ENCODE results near the gene NALCN. TPM values are rescaled to one million over a fixed set of nuclear protein-coding genes. Genes with fewer than 3 reads are reported as not detected.

NALCN gene
- total and polyA plus RNA-seq, 8 donors: 0.51 to 5.1 (median 2.0) TPM

GRCh38 chr13:101202590-101202989, 213.7 kb downstream of the NALCN start:
- no peaks in the 10 kb centered on the region for H3K4me1 ChIP-seq
- H3K27ac ChIP-seq: no peak overlapping the region
- H3K27me3 ChIP-seq: no peaks in the 10 kb centered on the region
- intact Hi-C loops (cut with DNase I): no loop called here
- no peak overlapping the region for H3K4me3 ChIP-seq
- TF ChIP-seq, protein P1, sequence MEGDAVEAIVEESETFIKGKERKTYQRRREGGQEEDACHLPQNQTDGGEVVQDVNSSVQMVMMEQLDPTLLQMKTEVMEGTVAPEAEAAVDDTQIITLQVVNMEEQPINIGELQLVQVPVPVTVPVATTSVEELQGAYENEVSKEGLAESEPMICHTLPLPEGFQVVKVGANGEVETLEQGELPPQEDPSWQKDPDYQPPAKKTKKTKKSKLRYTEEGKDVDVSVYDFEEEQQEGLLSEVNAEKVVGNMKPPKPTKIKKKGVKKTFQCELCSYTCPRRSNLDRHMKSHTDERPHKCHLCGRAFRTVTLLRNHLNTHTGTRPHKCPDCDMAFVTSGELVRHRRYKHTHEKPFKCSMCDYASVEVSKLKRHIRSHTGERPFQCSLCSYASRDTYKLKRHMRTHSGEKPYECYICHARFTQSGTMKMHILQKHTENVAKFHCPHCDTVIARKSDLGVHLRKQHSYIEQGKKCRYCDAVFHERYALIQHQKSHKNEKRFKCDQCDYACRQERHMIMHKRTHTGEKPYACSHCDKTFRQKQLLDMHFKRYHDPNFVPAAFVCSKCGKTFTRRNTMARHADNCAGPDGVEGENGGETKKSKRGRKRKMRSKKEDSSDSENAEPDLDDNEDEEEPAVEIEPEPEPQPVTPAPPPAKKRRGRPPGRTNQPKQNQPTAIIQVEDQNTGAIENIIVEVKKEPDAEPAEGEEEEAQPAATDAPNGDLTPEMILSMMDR (IDR thresholded peaks at IDR 0.05): no peak
- WGBS, 2 donors: 67 to 70% methylated on average over 6 of the region's 6 CpGs
- H3K9me3 ChIP-seq: no peaks in the 10 kb centered on the region
- ATAC-seq (no peak), DNase-seq (no peak), FAIRE-seq (no peak)
- H3K36me3 ChIP-seq: no peaks in the 10 kb centered on the region

DNA sequence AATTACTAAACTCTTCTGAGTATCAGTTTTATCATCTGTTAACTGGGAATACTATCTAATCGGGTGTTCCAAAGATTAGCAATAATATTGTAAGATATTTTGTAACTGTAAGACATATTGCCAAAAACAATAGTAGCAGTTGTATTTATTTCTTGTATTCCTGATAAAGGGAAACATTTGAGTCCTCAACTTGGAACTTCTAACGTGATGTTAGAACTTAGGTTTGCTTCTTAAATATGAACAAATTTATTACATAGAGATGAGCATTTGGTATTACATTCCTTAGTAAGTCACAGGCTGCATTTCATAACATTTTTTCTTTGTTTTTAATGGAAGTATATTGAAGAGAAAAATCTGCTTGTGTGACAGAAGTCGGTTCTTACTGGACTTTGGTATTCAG, 225.3 kb downstream of the NALCN start:
- H3K27ac ChIP-seq: no peak overlapping the region
- TF ChIP-seq, protein P1 (IDR thresholded peaks at IDR 0.05): no peak
- no peaks in the 10 kb centered on the region for H3K36me3 ChIP-seq
- H3K4me3 ChIP-seq: no peak overlapping the region
- FAIRE-seq: no peak
- ATAC-seq: no peak
- no peaks in the 10 kb centered on the region for H3K27me3 ChIP-seq
- DNase-seq: no peak
- H3K9me3 ChIP-seq: no peaks in the 10 kb centered on the region
- H3K4me1 ChIP-seq: no peaks in the 10 kb centered on the region
- intact Hi-C loops (cut with DNase I): no loop called here
- 69 to 72% methylated on average over 3 of the region's 3 CpGs for WGBS, 2 donors

GRCh38 chr13:101190337-101190736, 226.0 kb downstream of the NALCN start:
- no peaks in the 10 kb centered on the region for H3K36me3 ChIP-seq
- H3K27me3 ChIP-seq: no peaks in the 10 kb centered on the region
- no peak for FAIRE-seq
- H3K9me3 ChIP-seq: no peaks in the 10 kb centered on the region
- H3K4me3 ChIP-seq: no peak overlapping the region
- TF ChIP-seq, protein P1 (IDR thresholded peaks at IDR 0.05): no peak
- H3K27ac ChIP-seq: no peak overlapping the region
- no peak for DNase-seq
- no peaks in the 10 kb centered on the region for H3K4me1 ChIP-seq
- WGBS, 2 donors: 87 to 89% methylated on average over 3 of the region's 3 CpGs
- intact Hi-C loops (cut with DNase I): no loop called here
- no peak for ATAC-seq

DNA sequence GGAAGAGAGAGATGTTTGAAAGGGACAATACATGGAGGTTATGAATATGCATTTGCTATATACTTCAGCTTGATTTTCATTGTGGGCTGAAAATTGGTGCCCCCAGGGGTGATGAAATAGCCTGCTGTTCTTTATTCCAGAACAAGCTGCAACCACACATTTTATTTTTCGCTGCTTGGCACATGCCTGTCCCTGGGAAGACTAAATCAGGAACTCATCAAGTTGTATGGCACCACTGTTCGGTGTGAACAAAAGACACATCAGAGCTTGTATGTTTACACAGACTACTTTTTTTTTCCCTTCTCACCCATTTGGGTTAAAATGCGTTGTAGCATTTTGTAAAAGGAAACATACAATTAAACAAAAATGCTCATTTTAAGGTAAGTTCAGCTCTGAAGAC, 230.7 kb downstream of the NALCN start:
- H3K27ac ChIP-seq: no peak overlapping the region
- H3K27me3 ChIP-seq: no peaks in the 10 kb centered on the region
- intact Hi-C loops (cut with DNase I): no loop called here
- 79 to 87% methylated on average over 3 of the region's 3 CpGs for WGBS, 2 donors
- H3K36me3 ChIP-seq: no peaks in the 10 kb centered on the region
- TF ChIP-seq, protein P1 (IDR thresholded peaks at IDR 0.05): no peak
- ATAC-seq: no peak
- no peaks in the 10 kb centered on the region for H3K9me3 ChIP-seq
- H3K4me1 ChIP-seq: no peaks in the 10 kb centered on the region
- no peak for FAIRE-seq
- DNase-seq: no peak
- H3K4me3 ChIP-seq: no peak overlapping the region

DNA sequence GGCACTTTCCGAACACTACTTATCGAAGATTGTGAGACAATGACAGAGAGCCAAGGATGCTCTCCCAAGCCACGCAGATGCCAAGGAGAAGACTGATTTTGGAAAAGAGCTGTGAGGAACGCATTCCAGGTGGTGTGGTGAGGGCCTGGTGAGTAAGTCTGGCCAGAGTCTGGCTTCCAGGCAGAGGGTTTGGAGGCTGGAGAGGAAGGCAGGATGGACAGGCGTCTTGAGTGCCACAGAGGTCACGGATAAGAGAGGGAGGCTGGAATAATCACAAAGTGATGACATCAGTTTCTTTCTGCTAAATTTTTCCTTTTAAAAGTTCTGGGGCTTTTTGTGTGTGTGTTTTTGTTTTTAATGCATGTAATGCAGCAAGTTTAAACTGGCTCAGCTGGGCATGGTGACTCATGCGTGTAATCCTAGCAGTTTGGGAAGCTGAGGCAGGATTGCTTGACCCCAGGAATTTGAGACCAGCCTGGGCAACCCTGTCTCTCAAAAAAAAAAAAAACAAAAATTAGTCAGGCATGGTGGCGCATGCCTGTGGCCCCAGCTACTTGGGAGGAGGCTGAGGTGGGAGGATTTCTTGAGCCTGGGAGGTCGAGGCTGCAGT, 235.1 kb downstream of the NALCN start:
- DNase-seq: no peak
- Histone ChIP-seq H3K9me3 (no peaks in the 10 kb centered on the region), H3K27me3 (no peaks in the 10 kb centered on the region), H3K4me1 (no peaks in the 10 kb centered on the region), H3K4me3 (no peak overlapping the region), H3K27ac (no peak overlapping the region), H3K36me3 (no peaks in the 10 kb centered on the region)
- intact Hi-C loops (cut with DNase I): no loop called here
- ATAC-seq: no peak
- FAIRE-seq: no peak
- 74 to 78% methylated on average over 9 of the region's 9 CpGs for WGBS, 2 donors
- TF ChIP-seq, protein P1 (IDR thresholded peaks at IDR 0.05): no peak

Measured in pancreas (tissue), 10 donors.